Measurements from ENCODE around the gene PRKG1.

- TF ChIP-seq, protein P1, sequence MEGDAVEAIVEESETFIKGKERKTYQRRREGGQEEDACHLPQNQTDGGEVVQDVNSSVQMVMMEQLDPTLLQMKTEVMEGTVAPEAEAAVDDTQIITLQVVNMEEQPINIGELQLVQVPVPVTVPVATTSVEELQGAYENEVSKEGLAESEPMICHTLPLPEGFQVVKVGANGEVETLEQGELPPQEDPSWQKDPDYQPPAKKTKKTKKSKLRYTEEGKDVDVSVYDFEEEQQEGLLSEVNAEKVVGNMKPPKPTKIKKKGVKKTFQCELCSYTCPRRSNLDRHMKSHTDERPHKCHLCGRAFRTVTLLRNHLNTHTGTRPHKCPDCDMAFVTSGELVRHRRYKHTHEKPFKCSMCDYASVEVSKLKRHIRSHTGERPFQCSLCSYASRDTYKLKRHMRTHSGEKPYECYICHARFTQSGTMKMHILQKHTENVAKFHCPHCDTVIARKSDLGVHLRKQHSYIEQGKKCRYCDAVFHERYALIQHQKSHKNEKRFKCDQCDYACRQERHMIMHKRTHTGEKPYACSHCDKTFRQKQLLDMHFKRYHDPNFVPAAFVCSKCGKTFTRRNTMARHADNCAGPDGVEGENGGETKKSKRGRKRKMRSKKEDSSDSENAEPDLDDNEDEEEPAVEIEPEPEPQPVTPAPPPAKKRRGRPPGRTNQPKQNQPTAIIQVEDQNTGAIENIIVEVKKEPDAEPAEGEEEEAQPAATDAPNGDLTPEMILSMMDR (IDR thresholded peaks at IDR 0.05; ENCODE audit: low read depth, low read length, missing input control) = no peak
- no peak for TF ChIP-seq ZBTB33 (IDR thresholded peaks at IDR 0.05)
- no peak for TF ChIP-seq MAX (IDR thresholded peaks at IDR 0.05)
- no peak for TF ChIP-seq RAD21 (IDR thresholded peaks at IDR 0.05)
- no peak for TF ChIP-seq SP1 (IDR thresholded peaks at IDR 0.05)
- no peak for TF ChIP-seq ATF3 (IDR thresholded peaks at IDR 0.05)
Observed at GRCh38 chr10:51653025-51653424, 578.7 kb downstream of the PRKG1 start.
